DND-41 (cell line): ENCODE results near the gene RIPOR3.

ENCODE experiments used
- ATAC-seq: fragments of 200-7000 bp; cut with Tn5 transposase; 3 replicates; pipeline ENCODE4 v1.9.1; 2021; ENCODE audit warnings: low read depth; ENCODE audit not compliant: insufficient read depth
- DNase-seq: peaks from one replicate; pipeline ENCODE4 v3.0.0-alpha.2; 2020
- H2AFZ ChIP-seq: 2 replicates; pipeline ENCODE4 v1.6.0; 2012; ENCODE audit warnings: low read depth, low read length
- H3K27ac ChIP-seq: 2 replicates; pipeline ENCODE4 v1.5.1; 2012; ENCODE audit warnings: low read length, inconsistent platforms
- H3K27me3 ChIP-seq: fragments of 200-600 bp; sonication (generic); 2 replicates; pipeline ENCODE4 v1.6.0; 2012; ENCODE audit warnings: low read length, mild to moderate bottlenecking, inconsistent platforms; ENCODE audit not compliant: insufficient read depth, poor library complexity
- H3K36me3 ChIP-seq: 2 replicates; pipeline ENCODE4 v1.5.1; 2012; ENCODE audit warnings: low read length, inconsistent platforms; ENCODE audit not compliant: insufficient read depth
- H3K4me1 ChIP-seq: 2 replicates; pipeline ENCODE4 v1.5.1; 2012; ENCODE audit warnings: mild to moderate bottlenecking, low read length; ENCODE audit not compliant: insufficient read depth
- H3K4me2 ChIP-seq: 2 replicates; pipeline ENCODE4 v1.6.0; 2012; ENCODE audit warnings: mild to moderate bottlenecking, moderate library complexity, low read length, inconsistent platforms; ENCODE audit not compliant: insufficient read depth
- H3K4me3 ChIP-seq, 2 experiments: fragments of 200-600 bp in 1 of 2; shearing (Covaris generic) in 1 of 2; 2 replicates each; pipeline ENCODE4 v1.5.1; 2012 to 2016; ENCODE audit warnings: inconsistent platforms in 2 of 2, low read length in 2 of 2, mild to moderate bottlenecking in 2 of 2, low read depth in 1 of 2, moderate library complexity in 1 of 2
- H3K79me2 ChIP-seq: 2 replicates; pipeline ENCODE4 v1.6.0; 2012; ENCODE audit warnings: low read length, inconsistent platforms; ENCODE audit not compliant: insufficient read depth
- H3K9ac ChIP-seq: 2 replicates; pipeline ENCODE4 v1.6.0; 2012; ENCODE audit warnings: low read depth, mild to moderate bottlenecking, inconsistent platforms, low read length, moderate library complexity
- H3K9me3 ChIP-seq: 2 replicates; pipeline ENCODE4 v1.5.1; 2012; ENCODE audit warnings: low read length, moderate library complexity, mild to moderate bottlenecking, inconsistent platforms; ENCODE audit not compliant: insufficient read depth, severe bottlenecking
- H4K20me1 ChIP-seq: 2 replicates; pipeline ENCODE4 v1.6.0; 2012; ENCODE audit warnings: low read length; ENCODE audit not compliant: insufficient read depth
- CTCF ChIP-seq: IDR thresholded peaks from 2 replicates; pipeline ENCODE4 v1.5.1; 2012; ENCODE audit warnings: borderline replicate concordance, low read length, moderate library complexity, mild to moderate bottlenecking; ENCODE audit not compliant: poor library complexity, severe bottlenecking; ENCODE audit errors: extremely low read depth
- EZH2 ChIP-seq: IDR thresholded peaks from 3 replicates; pipeline ENCODE4 v1.6.1; 2012; ENCODE audit warnings: borderline replicate concordance, low read depth, mild to moderate bottlenecking, moderate library complexity, low read length, inconsistent platforms; ENCODE audit not compliant: severe bottlenecking

Gene RIPOR3

GRCh38 chr20:50690650-50691572 lies at the start of gene RIPOR3:
Gene RIPOR3 (minus strand): TSS chr20:50691542. CDS start chr20:50691128, 414 bp downstream.
- Histone ChIP-seq H3K9me3 (no peaks in the 10 kb centered on the region), H3K4me3 (no peak within 1 kb of the TSS), H3K79me2 (no peaks in the 10 kb centered on the region), H3K27ac (no peak within 1 kb of the TSS), H3K4me1 (no peaks in the 10 kb centered on the region), H2AFZ (no peak within 1 kb of the TSS), H3K27me3 (peaks cover 26% of the 10 kb centered on the region), H4K20me1 (no peaks in the 10 kb centered on the region; the same call in 1 of the 2 replicates), H3K9ac (no peak within 1 kb of the TSS), H3K36me3 (no peaks in the 10 kb centered on the region), H3K4me2 (no peak within 1 kb of the TSS)
- ATAC-seq (no peak), DNase-seq (no peak)
- TF ChIP-seq CTCF (no peak), EZH2 (no peak)

- 0 out of 2 replicates have a peak, but pooled peaks cover 3% of the 10 kb centered on the region for H3K79me2 ChIP-seq
- TF ChIP-seq CTCF = no peak
- no peak for TF ChIP-seq EZH2
- H4K20me1 ChIP-seq = no peaks in the 10 kb centered on the region
- no peaks in the 10 kb centered on the region for H3K27me3 ChIP-seq
- no peak overlapping the region for H3K4me2 ChIP-seq
- H3K9ac ChIP-seq = no peak overlapping the region
- DNase-seq = no peak
- no peaks in the 10 kb centered on the region for H3K9me3 ChIP-seq
- H3K27ac ChIP-seq = no peak overlapping the region
- H2AFZ ChIP-seq = no peak overlapping the region
- H3K4me3 ChIP-seq = no peak overlapping the region
- no peaks in the 10 kb centered on the region for H3K36me3 ChIP-seq
- H3K4me1 ChIP-seq = peaks cover 6% of the 10 kb centered on the region
- ATAC-seq = no peak
These were observed 46.0 kb upstream of the RIPOR3 start for GRCh38 chr20:50737352-50737751.

- no peak for TF ChIP-seq CTCF
- ATAC-seq (no peak), DNase-seq (no peak)
- Histone ChIP-seq H3K27ac (no peak overlapping the region), H3K27me3 (no peaks in the 10 kb centered on the region), H3K79me2 (0 out of 2 replicates have a peak, but pooled peaks cover 3% of the 10 kb centered on the region), H3K4me3 (no peak overlapping the region), H3K9me3 (no peaks in the 10 kb centered on the region), H3K4me1 (peaks cover 16% of the 10 kb centered on the region), H4K20me1 (no peaks in the 10 kb centered on the region), H2AFZ (no peak overlapping the region), H3K36me3 (no peaks in the 10 kb centered on the region), H3K4me2 (no peak overlapping the region), H3K9ac (no peak overlapping the region)
These were observed 44.5 kb upstream of the RIPOR3 start for GRCh38 chr20:50735813-50736212.
